Bronchial epithelial cell (primary cell): ENCODE data around the gene PDE4DIP. TPM values are rescaled to one million over a fixed set of nuclear protein-coding genes. Genes with fewer than 3 reads are reported as not detected.
"Not testable (repeated sequence)": the region's sequence is repeated elsewhere in the genome, so short reads cannot be mapped to it uniquely, and the experiment has no call there.

Source experiments
- DNase-seq: peaks from one replicate; pipeline ENCODE4 v3.0.0-alpha.2; 2010; ENCODE audit warnings: low read depth
- FAIRE-seq: peaks from 2 replicates; lab custom pipeline; 2011; peaks lifted over from hg19 to GRCh38; lab: Jason Lieb, UNC
- H3K27me3 ChIP-seq: 2 replicates; pipeline ENCODE4 v1.5.1; 2011; ENCODE audit warnings: low read length; ENCODE audit not compliant: control insufficient read depth, insufficient read depth
- H3K36me3 ChIP-seq: 2 replicates; pipeline ENCODE4 v1.5.1; 2011; ENCODE audit warnings: low read length; ENCODE audit not compliant: control insufficient read depth, insufficient read depth
- H3K4me3 ChIP-seq: 2 replicates; pipeline ENCODE4 v1.5.1; 2011; ENCODE audit warnings: mild to moderate bottlenecking, low read depth, low read length, control low read depth
- total RNA-seq: library from RNA; depleted of rRNA; stranded (reverse); fragments of >200 nt; gene quantifications from 2 replicates; pipeline ENCODE4 v1.2.1, GENCODE V29; 2014

PDE4DIP gene
- total RNA-seq, 1 donor from 2014 or later, result 24.7 TPM

GRCh38 chr1:148853363-148853762 is 9.1 kb downstream of the PDE4DIP start:
- not testable (repeated sequence) for H3K4me3 ChIP-seq, FAIRE-seq, DNase-seq, H3K36me3 ChIP-seq, H3K27me3 ChIP-seq

GRCh38 chr1:148854063-148854462 is 9.8 kb downstream of the PDE4DIP start:
- not testable (repeated sequence) for DNase-seq, H3K36me3 ChIP-seq, H3K27me3 ChIP-seq, FAIRE-seq, H3K4me3 ChIP-seq

- FAIRE-seq, H3K36me3 ChIP-seq, DNase-seq, H3K27me3 ChIP-seq, H3K4me3 ChIP-seq: not testable (repeated sequence)
These were observed 11.1 kb downstream of the PDE4DIP start for GRCh38 chr1:148855367-148855766.

GRCh38 chr1:148860049-148860448 is 15.8 kb downstream of the PDE4DIP start:
- H3K4me3 ChIP-seq, H3K36me3 ChIP-seq, H3K27me3 ChIP-seq, FAIRE-seq, DNase-seq: not testable (repeated sequence)

GRCh38 chr1:148860579-148861259 is 16.5 kb downstream of the PDE4DIP start:
- H3K4me3 ChIP-seq, FAIRE-seq, H3K36me3 ChIP-seq, H3K27me3 ChIP-seq, DNase-seq: not testable (repeated sequence)

GRCh38 chr1:148862590-148862989 is 18.4 kb downstream of the PDE4DIP start:
- not testable (repeated sequence) for H3K27me3 ChIP-seq

GRCh38 chr1:148868924-148869633 is 24.9 kb downstream of the PDE4DIP start:
- not testable (repeated sequence) for DNase-seq, H3K4me3 ChIP-seq, H3K36me3 ChIP-seq, FAIRE-seq, H3K27me3 ChIP-seq

More at GRCh38 chr1:148862590-148862989, 18.4 kb downstream of the PDE4DIP start:
- not testable (repeated sequence) for H3K4me3 ChIP-seq, FAIRE-seq, DNase-seq, H3K36me3 ChIP-seq

GRCh38 chr1:148869634-148869961 is 25.4 kb downstream of the PDE4DIP start:
- not testable (repeated sequence) for FAIRE-seq

GRCh38 chr1:148874408-148875388 is 30.5 kb downstream of the PDE4DIP start:
- not testable (repeated sequence) for H3K4me3 ChIP-seq, H3K36me3 ChIP-seq, H3K27me3 ChIP-seq, DNase-seq, FAIRE-seq

More at GRCh38 chr1:148869634-148869961, 25.4 kb downstream of the PDE4DIP start:
- not testable (repeated sequence) for DNase-seq, H3K4me3 ChIP-seq, H3K27me3 ChIP-seq, H3K36me3 ChIP-seq

- DNase-seq, H3K36me3 ChIP-seq, H3K4me3 ChIP-seq, H3K27me3 ChIP-seq, FAIRE-seq: not testable (repeated sequence)
These were observed 35.7 kb downstream of the PDE4DIP start for GRCh38 chr1:148879812-148880416.

GRCh38 chr1:148881261-148881660 is 37.0 kb downstream of the PDE4DIP start:
- FAIRE-seq, result not testable (repeated sequence)

GRCh38 chr1:148885219-148885618 is 41.0 kb downstream of the PDE4DIP start:
- not testable (repeated sequence) for H3K27me3 ChIP-seq, FAIRE-seq, DNase-seq, H3K4me3 ChIP-seq, H3K36me3 ChIP-seq

More at GRCh38 chr1:148881261-148881660, 37.0 kb downstream of the PDE4DIP start:
- H3K27me3 ChIP-seq, H3K4me3 ChIP-seq, DNase-seq, H3K36me3 ChIP-seq: not testable (repeated sequence)

GRCh38 chr1:148886293-148886692 is 42.1 kb downstream of the PDE4DIP start:
- FAIRE-seq, H3K36me3 ChIP-seq, DNase-seq, H3K27me3 ChIP-seq, H3K4me3 ChIP-seq: not testable (repeated sequence)
